ENCODE results near the gene RTP3.
"Not testable (repeated sequence)": the region's sequence is repeated elsewhere in the genome, so short reads cannot be mapped to it uniquely, and the experiment has no call there.

Gene RTP3

GRCh38 chr3:46548611-46549010 lies 50.8 kb downstream of the RTP3 start:
- DNase-seq (ENCODE audit: low spot score): not testable (repeated sequence)

GRCh38 chr3:46549408-46549904 lies 51.7 kb downstream of the RTP3 start:
- no peak for DNase-seq (ENCODE audit: low spot score)

- no peak for DNase-seq (ENCODE audit: low spot score)
Observed at GRCh38 chr3:46549989-46550388, 52.2 kb downstream of the RTP3 start.

Measured in RKO (cell line).